ENCODE measurements around the gene KCNAB2.
"Not testable (repeated sequence)": the region's sequence is repeated elsewhere in the genome, so short reads cannot be mapped to it uniquely, and the experiment has no call there.

The KCNAB2 gene

GRCh38 chr1:6006882-6007281, 38.8 kb upstream of the KCNAB2 start:
- peak overlapping the region; percentile 23 for H3K27ac Mint-ChIP-seq
- H3K4me1 Mint-ChIP-seq, result peaks cover 32% of the 10 kb centered on the region
- no peaks in the 10 kb centered on the region for H3K9me3 Mint-ChIP-seq
- peaks cover 16% of the 10 kb centered on the region for H3K36me3 Mint-ChIP-seq
- DNase-seq (ENCODE audit: low spot score in 2 of 2), result no peak
- H3K4me3 Mint-ChIP-seq, result no peak overlapping the region
- ATAC-seq, result no peak

GRCh38 chr1:6007318-6008083, 38.2 kb upstream of the KCNAB2 start:
- Mint-ChIP-seq H3K9me3 (no peaks in the 10 kb centered on the region), H3K4me3 (no peak overlapping the region), H3K27ac (peak overlapping the region; percentile 23), H3K4me1 (peaks cover 31% of the 10 kb centered on the region), H3K36me3 (peaks cover 20% of the 10 kb centered on the region)
- ATAC-seq, result no peak
- no peak for DNase-seq (ENCODE audit: low spot score in 2 of 2)

GRCh38 chr1:6008084-6008415, 37.6 kb upstream of the KCNAB2 start:
- ATAC-seq (no peak), DNase-seq (ENCODE audit: low spot score in 2 of 2) (no peak)
- no peaks in the 10 kb centered on the region for H3K9me3 Mint-ChIP-seq
- no peak overlapping the region for H3K4me3 Mint-ChIP-seq
- H3K27ac Mint-ChIP-seq, result no peak overlapping the region
- peaks cover 31% of the 10 kb centered on the region for H3K4me1 Mint-ChIP-seq
- peaks cover 25% of the 10 kb centered on the region for H3K36me3 Mint-ChIP-seq

GRCh38 chr1:6008696-6009095, 37.0 kb upstream of the KCNAB2 start:
- Mint-ChIP-seq H3K4me1 (peaks cover 30% of the 10 kb centered on the region), H3K4me3 (no peak overlapping the region)
- ATAC-seq, result no peak

GRCh38 chr1:6009120-6010040, 36.3 kb upstream of the KCNAB2 start:
- Mint-ChIP-seq H3K4me3 (no peak overlapping the region), H3K27ac (peak overlapping the region; percentile 78), H3K4me1 (peaks cover 37% of the 10 kb centered on the region), H3K36me3 (peaks cover 22% of the 10 kb centered on the region), H3K9me3 (no peaks in the 10 kb centered on the region)
- ATAC-seq (no peak), DNase-seq (ENCODE audit: low spot score in 2 of 2) (no peak)

More at GRCh38 chr1:6008696-6009095, 37.0 kb upstream of the KCNAB2 start:
- Mint-ChIP-seq H3K36me3 (peaks cover 25% of the 10 kb centered on the region), H3K9me3 (no peaks in the 10 kb centered on the region), H3K27ac (peak overlapping the region; percentile 78)
- DNase-seq (ENCODE audit: low spot score in 2 of 2), result no peak

- ATAC-seq (no peak), DNase-seq (ENCODE audit: low spot score in 2 of 2) (no peak)
- H3K36me3 Mint-ChIP-seq, result peaks cover 19% of the 10 kb centered on the region
- peaks cover 41% of the 10 kb centered on the region for H3K4me1 Mint-ChIP-seq
- H3K9me3 Mint-ChIP-seq, result no peaks in the 10 kb centered on the region
- H3K27ac Mint-ChIP-seq, result peak overlapping the region; percentile 88
- no peak overlapping the region for H3K4me3 Mint-ChIP-seq
Measured at GRCh38 chr1:6010554-6010953, 35.1 kb upstream of the KCNAB2 start.

GRCh38 chr1:6011161-6011945, 34.3 kb upstream of the KCNAB2 start:
- Mint-ChIP-seq H3K27ac (peak overlapping the region; percentile 88), H3K36me3 (peaks cover 19% of the 10 kb centered on the region), H3K4me3 (no peak overlapping the region), H3K4me1 (peaks cover 41% of the 10 kb centered on the region), H3K9me3 (no peaks in the 10 kb centered on the region)
- ATAC-seq, result no peak
- DNase-seq (ENCODE audit: low spot score in 2 of 2), result no peak

- Mint-ChIP-seq H3K36me3 (peaks cover 19% of the 10 kb centered on the region), H3K27ac (peak overlapping the region; percentile 88), H3K9me3 (no peaks in the 10 kb centered on the region), H3K4me3 (no peak overlapping the region), H3K4me1 (peaks cover 41% of the 10 kb centered on the region)
- DNase-seq (ENCODE audit: low spot score in 2 of 2) (no peak), ATAC-seq (no peak)
Measured at GRCh38 chr1:6011946-6012258, 33.8 kb upstream of the KCNAB2 start.

- Mint-ChIP-seq H3K4me1 (peaks cover 41% of the 10 kb centered on the region), H3K36me3 (peaks cover 19% of the 10 kb centered on the region), H3K27ac (peak overlapping the region; percentile 17), H3K4me3 (no peak overlapping the region), H3K9me3 (no peaks in the 10 kb centered on the region)
- peak; percentile 40 for ATAC-seq
- no peak for DNase-seq (ENCODE audit: low spot score in 2 of 2)
Measured at GRCh38 chr1:6012529-6013318, 33.0 kb upstream of the KCNAB2 start.

- Mint-ChIP-seq H3K9me3 (no peaks in the 10 kb centered on the region), H3K36me3 (peaks cover 19% of the 10 kb centered on the region), H3K4me3 (no peak overlapping the region), H3K27ac (peak overlapping the region; percentile 17), H3K4me1 (peaks cover 41% of the 10 kb centered on the region)
- DNase-seq (ENCODE audit: low spot score in 2 of 2) (no peak), ATAC-seq (peak; percentile 17)
Measured at GRCh38 chr1:6013491-6013890, 32.2 kb upstream of the KCNAB2 start.

GRCh38 chr1:6014130-6014999, 31.3 kb upstream of the KCNAB2 start:
- DNase-seq (ENCODE audit: low spot score in 2 of 2) (no peak), ATAC-seq (no peak)
- H3K36me3 Mint-ChIP-seq, result peaks cover 19% of the 10 kb centered on the region
- no peaks in the 10 kb centered on the region for H3K9me3 Mint-ChIP-seq
- no peak overlapping the region for H3K4me3 Mint-ChIP-seq
- H3K4me1 Mint-ChIP-seq, result peaks cover 39% of the 10 kb centered on the region
- no peak overlapping the region for H3K27ac Mint-ChIP-seq

GRCh38 chr1:6016191-6016865, 29.4 kb upstream of the KCNAB2 start:
- H3K9me3 Mint-ChIP-seq, result no peaks in the 10 kb centered on the region
- H3K36me3 Mint-ChIP-seq, result peaks cover 14% of the 10 kb centered on the region
- H3K4me3 Mint-ChIP-seq, result no peak overlapping the region
- ATAC-seq, result no peak
- no peak for DNase-seq (ENCODE audit: low spot score in 2 of 2)
- H3K27ac Mint-ChIP-seq, result no peak overlapping the region
- peaks cover 28% of the 10 kb centered on the region for H3K4me1 Mint-ChIP-seq

- not testable (repeated sequence) for ATAC-seq; H3K4me3 Mint-ChIP-seq; H3K9me3 Mint-ChIP-seq; H3K27ac Mint-ChIP-seq; DNase-seq (ENCODE audit: low spot score in 2 of 2); H3K36me3 Mint-ChIP-seq
- peaks cover 33% of the 10 kb centered on the region for H3K4me1 Mint-ChIP-seq
Measured at GRCh38 chr1:6017654-6018053, 28.0 kb upstream of the KCNAB2 start.

All from stimulated activated effector memory CD8-positive, alpha-beta T cell treated with anti-CD3 and anti-CD28 coated beads, Interleukin-12 subunit alpha, Interleukin-12 subunit beta, amount 100 ng/mL, for 72 hours (primary cell).